H1 (cell line): ENCODE data around the gene TMEM255A. TPM values are rescaled to one million over a fixed set of nuclear protein-coding genes. Genes with fewer than 3 reads are reported as not detected.

Experiments
- MAX ChIP-seq: IDR thresholded peaks from 2 replicates; pipeline ENCODE4 v1.6.1; 2012; ENCODE audit warnings: inconsistent platforms
- RFX5 ChIP-seq: IDR thresholded peaks from 2 replicates; pipeline ENCODE4 v1.6.1; 2011; ENCODE audit warnings: low read depth, low read length, improper control_type of control experiment, borderline replicate concordance
- SP4 ChIP-seq: IDR thresholded peaks from 2 replicates; pipeline ENCODE4 v1.6.1; 2012; ENCODE audit warnings: low read length, inconsistent platforms
- polyA plus RNA-seq, 7 experiments: library from polyadenylated mRNA; depleted of rRNA in 3 of 7; stranded (reverse) in 5 of 7; unstranded in 2 of 7; fragments of >200 nt in 5 of 7; fragments of 200-250 nt in 2 of 7; gene quantifications; 1 replicate in 5 of 7; 2 replicates in 1 of 7; 4 replicates in 1 of 7; pipeline versions ENCODE4 v1.2.1 to v1.2.3, GENCODE V29; 2011 to 2013; ENCODE audit warnings: missing spikeins in 2 of 7, mixed read lengths in 2 of 7
- total RNA-seq: library from RNA; stranded (reverse); fragmentation: NEBNext Ultra II Directional; extraction: Animal tissue kit (Norgen Biotek cat#: 25700); gene quantifications from 2 replicates; pipeline ENCODE4 v1.2.1, GENCODE V29; 2021
- TF ChIP-seq, protein P1 (sequence below): fragments of 300-600 bp; sonication (generic); IDR thresholded peaks from 2 replicates; pipeline ENCODE4 v1.7.1; 2012; ENCODE audit warnings: low read length, moderate library complexity, mild to moderate bottlenecking, inconsistent platforms; ENCODE audit not compliant: insufficient replicate concordance

TMEM255A gene
- total and polyA plus RNA-seq, 2 of the 8 experiments (the other 6 are each of a cell fraction or from before 2014, with no cell fraction given): 0.73 to 2.3 TPM

- TF ChIP-seq, protein P1, sequence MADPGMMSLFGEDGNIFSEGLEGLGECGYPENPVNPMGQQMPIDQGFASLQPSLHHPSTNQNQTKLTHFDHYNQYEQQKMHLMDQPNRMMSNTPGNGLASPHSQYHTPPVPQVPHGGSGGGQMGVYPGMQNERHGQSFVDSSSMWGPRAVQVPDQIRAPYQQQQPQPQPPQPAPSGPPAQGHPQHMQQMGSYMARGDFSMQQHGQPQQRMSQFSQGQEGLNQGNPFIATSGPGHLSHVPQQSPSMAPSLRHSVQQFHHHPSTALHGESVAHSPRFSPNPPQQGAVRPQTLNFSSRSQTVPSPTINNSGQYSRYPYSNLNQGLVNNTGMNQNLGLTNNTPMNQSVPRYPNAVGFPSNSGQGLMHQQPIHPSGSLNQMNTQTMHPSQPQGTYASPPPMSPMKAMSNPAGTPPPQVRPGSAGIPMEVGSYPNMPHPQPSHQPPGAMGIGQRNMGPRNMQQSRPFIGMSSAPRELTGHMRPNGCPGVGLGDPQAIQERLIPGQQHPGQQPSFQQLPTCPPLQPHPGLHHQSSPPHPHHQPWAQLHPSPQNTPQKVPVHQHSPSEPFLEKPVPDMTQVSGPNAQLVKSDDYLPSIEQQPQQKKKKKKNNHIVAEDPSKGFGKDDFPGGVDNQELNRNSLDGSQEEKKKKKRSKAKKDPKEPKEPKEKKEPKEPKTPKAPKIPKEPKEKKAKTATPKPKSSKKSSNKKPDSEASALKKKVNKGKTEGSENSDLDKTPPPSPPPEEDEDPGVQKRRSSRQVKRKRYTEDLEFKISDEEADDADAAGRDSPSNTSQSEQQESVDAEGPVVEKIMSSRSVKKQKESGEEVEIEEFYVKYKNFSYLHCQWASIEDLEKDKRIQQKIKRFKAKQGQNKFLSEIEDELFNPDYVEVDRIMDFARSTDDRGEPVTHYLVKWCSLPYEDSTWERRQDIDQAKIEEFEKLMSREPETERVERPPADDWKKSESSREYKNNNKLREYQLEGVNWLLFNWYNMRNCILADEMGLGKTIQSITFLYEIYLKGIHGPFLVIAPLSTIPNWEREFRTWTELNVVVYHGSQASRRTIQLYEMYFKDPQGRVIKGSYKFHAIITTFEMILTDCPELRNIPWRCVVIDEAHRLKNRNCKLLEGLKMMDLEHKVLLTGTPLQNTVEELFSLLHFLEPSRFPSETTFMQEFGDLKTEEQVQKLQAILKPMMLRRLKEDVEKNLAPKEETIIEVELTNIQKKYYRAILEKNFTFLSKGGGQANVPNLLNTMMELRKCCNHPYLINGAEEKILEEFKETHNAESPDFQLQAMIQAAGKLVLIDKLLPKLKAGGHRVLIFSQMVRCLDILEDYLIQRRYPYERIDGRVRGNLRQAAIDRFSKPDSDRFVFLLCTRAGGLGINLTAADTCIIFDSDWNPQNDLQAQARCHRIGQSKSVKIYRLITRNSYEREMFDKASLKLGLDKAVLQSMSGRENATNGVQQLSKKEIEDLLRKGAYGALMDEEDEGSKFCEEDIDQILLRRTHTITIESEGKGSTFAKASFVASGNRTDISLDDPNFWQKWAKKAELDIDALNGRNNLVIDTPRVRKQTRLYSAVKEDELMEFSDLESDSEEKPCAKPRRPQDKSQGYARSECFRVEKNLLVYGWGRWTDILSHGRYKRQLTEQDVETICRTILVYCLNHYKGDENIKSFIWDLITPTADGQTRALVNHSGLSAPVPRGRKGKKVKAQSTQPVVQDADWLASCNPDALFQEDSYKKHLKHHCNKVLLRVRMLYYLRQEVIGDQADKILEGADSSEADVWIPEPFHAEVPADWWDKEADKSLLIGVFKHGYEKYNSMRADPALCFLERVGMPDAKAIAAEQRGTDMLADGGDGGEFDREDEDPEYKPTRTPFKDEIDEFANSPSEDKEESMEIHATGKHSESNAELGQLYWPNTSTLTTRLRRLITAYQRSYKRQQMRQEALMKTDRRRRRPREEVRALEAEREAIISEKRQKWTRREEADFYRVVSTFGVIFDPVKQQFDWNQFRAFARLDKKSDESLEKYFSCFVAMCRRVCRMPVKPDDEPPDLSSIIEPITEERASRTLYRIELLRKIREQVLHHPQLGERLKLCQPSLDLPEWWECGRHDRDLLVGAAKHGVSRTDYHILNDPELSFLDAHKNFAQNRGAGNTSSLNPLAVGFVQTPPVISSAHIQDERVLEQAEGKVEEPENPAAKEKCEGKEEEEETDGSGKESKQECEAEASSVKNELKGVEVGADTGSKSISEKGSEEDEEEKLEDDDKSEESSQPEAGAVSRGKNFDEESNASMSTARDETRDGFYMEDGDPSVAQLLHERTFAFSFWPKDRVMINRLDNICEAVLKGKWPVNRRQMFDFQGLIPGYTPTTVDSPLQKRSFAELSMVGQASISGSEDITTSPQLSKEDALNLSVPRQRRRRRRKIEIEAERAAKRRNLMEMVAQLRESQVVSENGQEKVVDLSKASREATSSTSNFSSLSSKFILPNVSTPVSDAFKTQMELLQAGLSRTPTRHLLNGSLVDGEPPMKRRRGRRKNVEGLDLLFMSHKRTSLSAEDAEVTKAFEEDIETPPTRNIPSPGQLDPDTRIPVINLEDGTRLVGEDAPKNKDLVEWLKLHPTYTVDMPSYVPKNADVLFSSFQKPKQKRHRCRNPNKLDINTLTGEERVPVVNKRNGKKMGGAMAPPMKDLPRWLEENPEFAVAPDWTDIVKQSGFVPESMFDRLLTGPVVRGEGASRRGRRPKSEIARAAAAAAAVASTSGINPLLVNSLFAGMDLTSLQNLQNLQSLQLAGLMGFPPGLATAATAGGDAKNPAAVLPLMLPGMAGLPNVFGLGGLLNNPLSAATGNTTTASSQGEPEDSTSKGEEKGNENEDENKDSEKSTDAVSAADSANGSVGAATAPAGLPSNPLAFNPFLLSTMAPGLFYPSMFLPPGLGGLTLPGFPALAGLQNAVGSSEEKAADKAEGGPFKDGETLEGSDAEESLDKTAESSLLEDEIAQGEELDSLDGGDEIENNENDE: no peak
- TF ChIP-seq RFX5: no peak
- no peak for TF ChIP-seq SP4
- TF ChIP-seq MAX: no peak
- TF ChIP-seq, all 59 proteins: peak for 0
Observed at GRCh38 chrX:120334151-120334550, 22.9 kb upstream of the TMEM255A start (continued).
